GM23248 (cell line): ENCODE data around the gene EML2. TPM values are rescaled to one million over a fixed set of nuclear protein-coding genes. Genes with fewer than 3 reads are reported as not detected.

Source experiments
- DNase-seq: peaks from one replicate; pipeline ENCODE4 v3.0.0-alpha.2; 2015
- H2AFZ ChIP-seq: fragments of 200-600 bp; sonication (generic); 2 replicates; pipeline ENCODE4 v1.6.1; 2016; ENCODE audit warnings: antibody characterized with exemption
- H3F3A ChIP-seq: fragments of 200-600 bp; sonication (generic); 2 replicates; pipeline ENCODE4 v1.6.1; 2016; ENCODE audit warnings: mild to moderate bottlenecking, antibody characterized with exemption, mixed run types; ENCODE audit not compliant: insufficient read depth
- H3K27ac ChIP-seq: fragments of 200-600 bp; sonication (generic); 2 replicates; pipeline ENCODE4 v1.5.1; 2016; ENCODE audit warnings: mild to moderate bottlenecking
- H3K27me3 ChIP-seq: fragments of 200-600 bp; sonication (generic); replicated peaks from 2 replicates; pipeline ENCODE4 v1.6.1; 2016; ENCODE audit warnings: mild to moderate bottlenecking; ENCODE audit not compliant: insufficient read depth
- H3K36me3 ChIP-seq: fragments of 200-600 bp; sonication (generic); 2 replicates; pipeline ENCODE4 v1.6.1; 2016; ENCODE audit warnings: low read depth, mild to moderate bottlenecking
- H3K4me1 ChIP-seq: fragments of 200-600 bp; sonication (generic); 2 replicates; pipeline ENCODE4 v1.6.1; 2016; ENCODE audit warnings: mild to moderate bottlenecking; ENCODE audit not compliant: insufficient read depth
- H3K4me2 ChIP-seq: fragments of 200-600 bp; sonication (generic); one replicate; pipeline ENCODE4 v1.6.1; 2016; ENCODE audit warnings: mild to moderate bottlenecking; ENCODE audit not compliant: unreplicated experiment
- H3K4me3 ChIP-seq: fragments of 200-600 bp; sonication (generic); 2 replicates; pipeline ENCODE4 v1.5.1; 2016; ENCODE audit warnings: mild to moderate bottlenecking
- H3K79me2 ChIP-seq: fragments of 200-600 bp; sonication (generic); 2 replicates; pipeline ENCODE4 v1.6.1; 2016; ENCODE audit warnings: mild to moderate bottlenecking; ENCODE audit not compliant: insufficient read depth
- H3K9ac ChIP-seq: fragments of 200-600 bp; sonication (generic); 2 replicates; pipeline ENCODE4 v1.6.1; 2016; ENCODE audit warnings: mild to moderate bottlenecking
- H3K9me2 ChIP-seq: fragments of 200-600 bp; sonication (generic); 2 replicates; pipeline ENCODE4 v1.6.1; 2016; ENCODE audit warnings: mixed run types, mild to moderate bottlenecking, moderate library complexity; ENCODE audit not compliant: insufficient read depth
- H3K9me3 ChIP-seq: fragments of 200-600 bp; sonication (generic); one replicate; pipeline ENCODE4 v1.6.1; 2017; ENCODE audit warnings: low read depth
- H4K20me1 ChIP-seq: fragments of 200-600 bp; sonication (generic); 2 replicates; pipeline ENCODE4 v1.6.0; 2016; ENCODE audit not compliant: insufficient read depth
- EZH2 ChIP-seq: fragments of 200-600 bp; sonication (generic); IDR thresholded peaks from 2 replicates; pipeline ENCODE4 v1.6.1; 2018; ENCODE audit warnings: antibody characterized with exemption, mild to moderate bottlenecking; ENCODE audit not compliant: insufficient read depth, poor library complexity, severe bottlenecking
- EZH2phosphoT487 ChIP-seq: fragments of 200-600 bp; sonication (generic); IDR thresholded peaks from 2 replicates; pipeline ENCODE4 v1.6.1; 2018; ENCODE audit warnings: antibody characterized with exemption, moderate library complexity, mild to moderate bottlenecking, low read depth; ENCODE audit not compliant: insufficient read depth
- WGBS, 2 experiments: methylation state at CpG; one replicate each; pipeline ENCODE4 v1.1.6; 2015 to 2017; ENCODE audit warnings: low lambda C conversion rate in 2 of 2, low coverage in 1 of 2; ENCODE audit errors: missing lambda C conversion rate in 2 of 2; 5-methylcytosine and 5-hydroxymethylcytosine counted together
- in situ Hi-C: fragments of 300-500 bp; cut with MboI; formaldehyde crosslinking; loops from 2 replicates; pipeline ENCODE4 v1.15.0; 2020
- polyA plus RNA-seq: library from polyadenylated mRNA; unstranded; fragments of >200 nt; fragmentation: Nextera tagmentation; extraction: Ambion mirVana; gene quantifications from 2 replicates; pipeline ENCODE4 v1.2.1, GENCODE V29; 2016
- total RNA-seq: library from RNA; depleted of rRNA; stranded (reverse); fragments of >200 nt; shearing (Covaris generic); gene quantifications from 2 replicates; pipeline ENCODE4 v1.2.3, GENCODE V29; 2014

The EML2 gene
- total and polyA plus RNA-seq, 2 experiments from 2014 or later = 6.6 to 27.5 TPM

- H3K9me3 ChIP-seq = no peaks in the 10 kb centered on the region
- peaks cover 12% of the 10 kb centered on the region for H3K4me1 ChIP-seq
- no peaks in the 10 kb centered on the region for H3K27me3 ChIP-seq
- peak; percentile 97 for DNase-seq
- H3K79me2 ChIP-seq = no peaks in the 10 kb centered on the region
- in situ Hi-C loops = no loop called here
- 0 out of 2 replicates have a peak, but pooled peaks cover 11% of the 10 kb centered on the region for H3K36me3 ChIP-seq
- H3F3A ChIP-seq = peaks cover 17% of the 10 kb centered on the region
- peak overlapping the region; percentile 53 for H3K9ac ChIP-seq
- no peaks in the 10 kb centered on the region for H4K20me1 ChIP-seq
- no peak overlapping the region for H3K4me3 ChIP-seq
- peak overlapping the region; percentile 82 for H3K27ac ChIP-seq
- H2AFZ ChIP-seq = 0 out of 2 replicates have a peak overlapping the region, but pooled peaks have one; percentile 12
- peak overlapping the region; percentile 43 for H3K4me2 ChIP-seq
- no peaks in the 10 kb centered on the region for H3K9me2 ChIP-seq
- 33 to 39% methylated on average over 10 of the region's 10 CpGs for WGBS, 2 experiments
- TF ChIP-seq EZH2 = no peak
- TF ChIP-seq EZH2phosphoT487 = no peak
Measured at GRCh38 chr19:45613926-45614725, 25.1 kb downstream of the EML2 start.

GRCh38 chr19:45608948-45609347, 30.2 kb downstream of the EML2 start:
- Histone ChIP-seq H3K79me2 (no peaks in the 10 kb centered on the region), H3K27ac (no peak overlapping the region), H3K9ac (no peak overlapping the region), H2AFZ (no peak overlapping the region), H3K9me3 (no peaks in the 10 kb centered on the region), H3K27me3 (no peaks in the 10 kb centered on the region), H3K36me3 (0 out of 2 replicates have a peak, but pooled peaks cover 10% of the 10 kb centered on the region), H4K20me1 (no peaks in the 10 kb centered on the region), H3F3A (peaks cover 10% of the 10 kb centered on the region), H3K4me1 (peaks cover 3% of the 10 kb centered on the region), H3K4me3 (no peak overlapping the region), H3K9me2 (no peaks in the 10 kb centered on the region), H3K4me2 (no peak overlapping the region)
- no peak for TF ChIP-seq EZH2phosphoT487
- TF ChIP-seq EZH2 = no peak
- in situ Hi-C loops = no loop called here
- 96% methylated on average over 6 of the region's 6 CpGs for WGBS, 2 experiments
- DNase-seq = no peak

- peak overlapping the region; percentile 77 for H3K4me2 ChIP-seq
- H3K79me2 ChIP-seq = no peaks in the 10 kb centered on the region
- no peak overlapping the region for H3K27ac ChIP-seq
- in situ Hi-C loops = no loop called here
- no peaks in the 10 kb centered on the region for H4K20me1 ChIP-seq
- 0 out of 2 replicates have a peak, but pooled peaks cover under 1% of the 10 kb centered on the region for H3K36me3 ChIP-seq
- TF ChIP-seq EZH2 (no peak), EZH2phosphoT487 (no peak)
- H3K9me2 ChIP-seq = no peaks in the 10 kb centered on the region
- peak overlapping the region; percentile 84 for H2AFZ ChIP-seq
- DNase-seq = peak; percentile 81
- H3K4me1 ChIP-seq = no peaks in the 10 kb centered on the region; the same call in 1 of the 2 replicates
- H3K9ac ChIP-seq = peak overlapping the region; percentile 56
- WGBS, 2 experiments = 7% methylated on average over 28 of the region's 28 CpGs
- H3F3A ChIP-seq = 0 out of 2 replicates have a peak, but pooled peaks cover 7% of the 10 kb centered on the region
- H3K4me3 ChIP-seq = peak overlapping the region; percentile 59
- H3K27me3 ChIP-seq = peaks cover 4% of the 10 kb centered on the region; the same call in 1 of the 2 replicates
- H3K9me3 ChIP-seq = no peaks in the 10 kb centered on the region
Measured at GRCh38 chr19:45607071-45608029, 31.8 kb downstream of the EML2 start.
